GM18526 (cell line): Measurements from ENCODE around the gene BRD2.
A peak's percentile ranks its signal among the peaks of the same experiment; 100 is the strongest.

Experiments
- POLR2A ChIP-seq: IDR thresholded peaks from 3 replicates; pipeline ENCODE4 v1.6.1; 2011; ENCODE audit not compliant: insufficient read length; ENCODE audit errors: extremely low read depth

The BRD2 gene

GRCh38 chr6:32968093-32968866 is at the start of gene BRD2:
BRD2 (plus strand) TSS chr6:32968594; CDS start chr6:32972899, 4,305 bp downstream.
- peak; percentile 70 for TF ChIP-seq POLR2A

GRCh38 chr6:32920715-32921114 is 47.7 kb upstream of the BRD2 start:
- TF ChIP-seq POLR2A: no peak

- TF ChIP-seq POLR2A: no peak
Measured at GRCh38 chr6:32922083-32922482, 46.3 kb upstream of the BRD2 start.

GRCh38 chr6:32931211-32931610 is 37.2 kb upstream of the BRD2 start:
- no peak for TF ChIP-seq POLR2A

GRCh38 chr6:32932132-32932868 is 36.1 kb upstream of the BRD2 start:
- no peak for TF ChIP-seq POLR2A

GRCh38 chr6:32933661-32934085 is 34.7 kb upstream of the BRD2 start:
- no peak for TF ChIP-seq POLR2A

- peak; percentile 13 for TF ChIP-seq POLR2A
Measured at GRCh38 chr6:32935551-32936238, 32.7 kb upstream of the BRD2 start.

- TF ChIP-seq POLR2A: no peak
Measured at GRCh38 chr6:32936239-32937152, 31.9 kb upstream of the BRD2 start.

- no peak for TF ChIP-seq POLR2A
Measured at GRCh38 chr6:32937230-32937633, 31.2 kb upstream of the BRD2 start.

- TF ChIP-seq POLR2A: no peak
Measured at GRCh38 chr6:32938494-32938893, 29.9 kb upstream of the BRD2 start.

- TF ChIP-seq POLR2A: peak; percentile 50
Measured at GRCh38 chr6:32940656-32941213, 27.7 kb upstream of the BRD2 start, which contains the start of gene HLA-DMB. HLA-DMB (minus strand) TSS chr6:32941028; CDS start chr6:32940807, 221 bp downstream.

- TF ChIP-seq POLR2A: peak; percentile 7
Measured at GRCh38 chr6:32941214-32941768, 27.1 kb upstream of the BRD2 start.

- peak; percentile 61 for TF ChIP-seq POLR2A
Measured at GRCh38 chr6:32943864-32944649, 24.3 kb upstream of the BRD2 start.
